Measurements from ENCODE around the gene LIF.
"Not testable (repeated sequence)": the region's sequence is repeated elsewhere in the genome, so short reads cannot be mapped to it uniquely, and the experiment has no call there.

LIF gene

DNA sequence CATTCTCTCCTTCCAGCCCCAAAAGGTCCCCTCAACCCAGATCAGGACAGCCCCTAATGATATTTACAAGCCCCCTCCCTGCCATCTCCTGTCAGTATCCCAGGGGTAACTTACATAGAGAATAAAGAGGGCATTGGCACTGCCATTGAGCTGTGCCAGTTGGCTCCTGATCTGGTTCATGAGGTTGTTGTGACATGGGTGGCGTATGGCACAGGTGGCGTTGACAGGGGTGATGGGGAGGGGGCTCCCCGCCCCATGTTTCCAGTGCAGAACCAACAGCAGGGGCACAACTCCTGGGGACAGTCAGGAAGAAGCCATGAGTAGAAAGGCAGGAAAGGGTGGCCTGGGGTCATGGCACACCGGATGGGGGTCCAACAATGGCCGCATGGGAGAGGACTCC is 1.9 kb downstream of the LIF start:
- DNase-seq (ENCODE audit: extremely low read depth in 1 of 2, low read depth in 1 of 2), result no peak

DNA sequence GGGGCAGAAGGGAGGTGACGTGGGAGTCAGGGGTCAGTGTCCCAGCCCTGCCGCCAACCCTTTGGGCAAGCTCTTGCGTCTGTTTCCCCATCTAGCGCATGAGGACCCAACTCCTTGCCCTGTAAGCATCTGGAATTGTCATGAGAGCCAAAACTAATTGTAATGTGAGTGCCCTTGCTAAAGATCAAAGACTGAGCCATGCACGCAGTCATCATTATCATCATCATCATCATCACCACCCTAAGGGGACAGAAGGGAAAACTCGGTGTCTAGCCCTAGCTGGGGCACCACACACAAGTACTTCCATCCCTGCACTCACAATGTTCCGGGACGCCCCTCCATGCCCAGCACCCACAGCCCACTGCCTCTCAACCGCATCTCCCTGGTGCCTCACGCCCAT is 2.5 kb downstream of the LIF start:
- no peak for DNase-seq (ENCODE audit: extremely low read depth in 1 of 2, low read depth in 1 of 2)

DNA sequence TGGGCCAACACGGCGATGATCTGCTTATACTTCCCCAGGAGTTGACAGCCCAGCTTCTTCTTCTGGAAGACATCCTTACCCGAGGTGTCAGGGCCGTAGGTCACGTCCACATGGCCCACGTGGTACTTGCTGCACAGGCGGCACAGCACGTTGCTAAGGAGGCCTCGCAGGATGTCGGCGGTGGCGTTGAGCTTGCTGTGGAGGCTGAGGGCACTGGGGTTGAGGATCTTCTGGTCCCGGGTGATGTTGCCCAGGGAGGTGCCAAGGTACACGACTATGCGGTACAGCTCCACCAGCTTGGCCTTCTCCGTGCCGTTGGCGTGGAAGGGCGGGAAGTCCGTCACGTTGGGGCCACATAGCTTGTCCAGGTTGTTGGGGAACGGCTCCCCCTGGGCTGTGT is 2.9 kb downstream of the LIF start:
- no peak for DNase-seq (ENCODE audit: extremely low read depth in 1 of 2, low read depth in 1 of 2)

DNA sequence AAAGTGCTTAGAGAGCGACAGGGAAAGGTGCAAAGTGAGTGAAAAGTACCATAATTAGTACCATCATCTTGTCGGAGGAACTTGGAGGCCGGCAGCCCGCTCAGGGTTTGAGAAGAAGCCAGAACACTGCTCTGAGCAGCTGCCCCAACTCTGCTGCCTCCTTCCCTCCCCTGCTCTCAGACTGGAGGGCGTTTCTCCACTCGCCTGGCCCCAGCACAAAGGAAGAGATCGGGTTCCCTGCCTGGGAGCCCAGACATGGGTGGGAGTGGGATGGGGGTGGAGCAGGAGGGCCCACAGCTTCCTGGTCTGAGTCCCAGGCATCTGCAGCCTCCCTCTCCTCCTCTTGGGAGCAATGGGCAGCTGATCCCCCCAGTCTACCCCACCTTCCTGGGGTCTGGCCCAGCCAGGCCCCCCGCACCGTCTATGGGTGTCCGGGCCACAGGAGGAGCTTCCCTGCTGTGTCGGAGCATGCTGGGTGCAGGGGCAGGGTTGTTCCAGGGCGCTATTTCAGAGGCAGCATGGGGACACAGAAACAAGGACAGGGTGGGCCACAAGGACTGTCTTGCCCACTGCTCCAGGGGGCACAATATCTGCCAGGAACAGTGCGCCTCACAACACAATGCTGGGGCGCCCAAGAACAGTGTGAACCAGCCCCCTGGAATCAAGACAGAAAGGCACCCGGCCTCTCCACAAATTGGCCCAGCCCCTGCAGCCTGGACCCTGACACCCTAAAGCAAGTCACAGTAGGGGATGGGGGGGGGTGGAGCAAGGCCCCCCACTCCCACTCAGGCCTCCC is 4.8 kb downstream of the LIF start:
- no peak for DNase-seq (ENCODE audit: extremely low read depth in 1 of 2, low read depth in 1 of 2)

DNA sequence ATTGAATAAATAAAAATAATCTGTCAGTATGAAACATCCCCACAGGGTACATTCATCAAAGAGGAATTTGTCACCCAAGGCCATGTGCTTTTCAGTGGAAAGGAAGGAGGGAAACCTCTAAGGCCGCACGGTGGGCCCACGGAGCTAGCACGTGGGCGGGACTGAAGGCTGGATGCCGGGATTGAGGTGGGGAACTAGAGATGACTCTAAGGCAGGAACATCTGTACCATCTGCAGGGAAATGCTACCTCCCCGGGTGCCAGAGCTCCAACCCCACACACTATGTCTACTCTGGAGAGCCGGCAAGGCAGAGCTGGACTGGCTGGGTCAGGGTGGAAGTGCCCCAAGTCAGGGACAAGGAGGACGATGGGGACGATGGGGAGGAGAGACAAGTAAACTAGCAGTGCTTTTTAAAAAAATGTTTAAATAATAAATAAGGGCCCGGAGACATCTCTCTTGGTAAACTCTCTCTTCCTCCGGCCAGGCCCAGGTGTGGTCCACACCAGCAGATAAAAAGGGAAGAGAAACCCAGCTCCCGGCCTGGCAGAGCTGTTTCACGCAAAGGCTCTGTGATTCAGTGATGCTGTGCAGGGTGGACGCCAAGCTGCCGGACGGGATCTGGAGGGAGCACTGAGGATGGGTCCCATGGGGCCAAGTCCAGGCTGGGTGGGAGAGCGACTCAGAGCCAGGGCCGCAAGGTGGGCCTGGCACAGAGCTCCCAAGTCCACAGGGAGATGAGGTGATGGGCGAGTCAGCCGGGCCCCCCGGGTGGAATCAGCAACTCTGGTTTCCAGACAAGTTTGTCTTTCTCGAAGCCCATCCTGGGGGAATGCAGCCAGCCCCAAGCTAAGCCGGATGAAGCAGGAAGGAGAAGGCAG is 5.8 kb downstream of the LIF start:
- no peak for DNase-seq (ENCODE audit: extremely low read depth in 1 of 2, low read depth in 1 of 2)

DNA sequence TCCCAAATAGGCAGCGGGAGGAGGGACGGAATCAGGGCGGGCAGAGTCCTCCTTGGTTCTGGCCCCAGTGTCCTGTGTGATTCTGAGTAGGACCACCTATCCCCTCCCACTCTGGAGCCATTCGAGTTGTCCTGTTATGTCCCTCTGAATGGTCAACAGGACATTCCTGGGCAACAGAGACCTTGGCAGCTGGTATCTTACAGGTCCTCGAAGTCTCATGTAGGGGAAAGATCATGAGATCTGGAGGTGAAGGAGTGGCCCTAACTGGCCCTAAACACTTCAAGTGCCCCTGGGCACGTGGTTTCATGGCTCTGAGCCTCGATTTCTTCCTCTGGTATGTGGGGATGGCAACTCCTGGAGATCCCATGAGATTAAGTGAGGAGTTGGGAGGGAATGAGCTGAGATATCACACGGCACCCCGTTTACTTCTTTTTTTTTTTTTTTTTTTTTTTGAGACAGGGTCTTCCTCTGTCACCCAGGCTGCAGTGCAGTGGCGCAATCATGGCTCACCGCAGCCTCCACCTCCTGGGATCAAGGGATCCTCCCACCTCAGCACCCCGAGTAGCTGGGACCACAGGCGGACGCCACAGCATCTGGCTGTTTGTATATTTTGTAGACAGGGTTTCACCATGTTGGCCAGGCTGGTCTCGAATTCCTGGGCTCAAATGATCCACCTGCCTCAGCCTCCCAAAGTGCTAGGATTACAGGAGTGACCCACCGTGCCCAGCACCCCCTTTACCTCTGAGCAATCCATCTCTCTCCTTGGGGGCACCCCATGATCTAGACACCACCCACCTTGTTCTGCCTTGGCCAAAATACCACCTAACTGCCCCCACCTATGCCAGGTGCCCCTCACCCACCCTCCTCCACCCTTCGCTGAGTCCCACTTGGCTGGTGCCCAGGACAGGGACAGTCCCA is 6.8 kb downstream of the LIF start:
- no peak for DNase-seq (ENCODE audit: extremely low read depth in 1 of 2, low read depth in 1 of 2)

DNA sequence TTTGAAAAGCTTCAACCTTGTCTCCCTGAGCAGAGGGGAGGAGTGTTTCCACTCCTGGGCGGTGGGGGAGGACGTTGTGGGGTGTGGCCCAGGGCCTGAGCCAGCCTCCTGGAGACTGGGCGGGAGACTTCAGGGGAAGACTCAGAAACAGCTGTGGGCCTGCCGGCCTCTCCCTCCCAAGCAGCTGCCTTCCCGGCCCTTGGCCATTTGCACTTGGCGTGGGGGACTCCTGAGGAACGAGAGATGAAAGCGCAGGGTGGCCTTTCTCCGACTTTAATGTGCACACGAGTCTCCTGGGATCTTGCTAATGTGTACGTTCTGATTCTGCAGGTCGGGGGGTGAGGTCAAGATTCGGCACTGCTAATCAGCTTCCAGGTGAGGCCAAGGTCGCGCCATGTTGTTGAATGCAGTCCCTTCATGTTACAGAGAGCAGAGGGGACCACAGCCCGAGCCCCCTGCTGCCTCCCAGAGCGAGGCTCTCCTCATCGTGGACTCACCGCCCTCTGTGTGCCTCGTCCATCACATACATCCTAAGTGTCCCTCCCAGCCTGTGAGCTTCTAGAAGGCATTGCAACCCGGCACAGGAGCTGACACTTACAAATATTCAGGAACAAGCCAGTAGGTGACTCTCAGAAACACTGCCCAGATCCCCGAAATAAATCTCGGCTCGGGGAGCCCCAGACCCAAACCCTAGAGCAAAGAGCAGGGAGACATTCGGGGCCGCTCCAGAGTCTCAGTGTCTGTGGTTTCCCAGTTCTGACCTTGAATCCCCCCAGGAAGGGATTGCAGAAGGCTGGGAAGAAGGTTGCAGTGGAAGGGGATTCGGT is 7.7 kb downstream of the LIF start:
- no peak for DNase-seq (ENCODE audit: extremely low read depth in 1 of 2, low read depth in 1 of 2)

DNA sequence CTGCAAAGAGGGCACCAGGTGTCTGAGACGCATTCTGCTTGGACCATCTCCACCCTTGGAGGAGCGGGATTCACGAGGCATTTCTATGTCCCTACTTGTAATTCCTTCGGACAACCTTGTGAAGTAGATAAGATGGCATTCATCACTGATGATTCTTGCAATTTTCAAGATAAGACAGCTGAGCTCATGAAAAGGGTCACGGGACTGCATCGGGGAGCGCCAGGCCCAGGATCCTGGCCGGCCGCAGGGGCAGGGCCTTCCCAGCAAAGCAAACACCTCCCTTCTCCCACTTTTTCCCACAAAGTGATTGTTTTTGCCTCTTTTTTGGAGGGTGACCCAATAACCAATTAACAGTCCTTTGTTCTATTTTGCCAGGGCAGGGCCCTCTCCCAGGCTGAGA is 8.4 kb downstream of the LIF start:
- no peak for DNase-seq (ENCODE audit: extremely low read depth in 1 of 2, low read depth in 1 of 2)

DNA sequence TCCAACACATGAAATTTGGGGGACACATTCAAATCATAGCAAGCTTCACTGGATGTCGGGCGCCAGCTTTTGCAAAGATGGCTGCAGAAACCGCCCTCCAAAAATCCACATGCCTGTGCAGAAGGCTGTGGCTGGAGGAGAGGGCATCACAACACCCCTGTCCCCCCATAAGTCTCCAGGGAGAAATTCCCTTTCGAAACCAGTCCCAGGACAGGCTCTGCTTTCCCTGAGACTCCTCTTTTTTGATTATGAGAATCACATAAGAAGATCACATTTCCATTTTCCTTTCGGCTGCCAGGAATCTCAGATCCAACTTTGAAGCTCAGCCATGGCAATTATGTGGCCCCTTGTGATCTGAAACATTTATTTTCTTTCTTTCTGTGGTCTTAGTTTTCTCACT is 9.7 kb downstream of the LIF start:
- DNase-seq (ENCODE audit: extremely low read depth in 1 of 2, low read depth in 1 of 2), result no peak

DNA sequence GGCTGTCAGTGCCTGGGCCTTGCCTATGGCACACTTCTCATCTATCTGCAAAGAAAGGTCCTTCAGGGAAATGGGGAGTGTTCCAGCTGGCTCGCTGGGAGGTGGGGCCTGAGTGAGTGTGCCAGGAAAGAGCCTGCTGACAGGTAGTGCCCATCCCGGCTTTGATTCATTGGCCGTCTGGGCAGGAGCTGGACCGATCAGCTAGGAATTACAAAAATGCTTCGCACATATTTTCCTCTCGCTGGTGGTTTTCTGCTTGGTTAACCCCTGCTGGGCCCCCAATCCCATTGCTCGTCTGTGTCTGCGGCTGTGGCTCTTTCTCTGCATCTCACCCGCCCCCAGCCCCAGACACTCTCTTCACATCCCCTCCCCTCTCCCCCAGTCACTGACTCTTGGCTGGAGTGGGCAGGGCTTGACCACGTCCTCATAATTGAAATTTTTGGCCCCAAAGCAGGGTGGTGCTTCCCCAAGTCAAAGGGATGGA is 10.8 kb downstream of the LIF start:
- no peak for DNase-seq (ENCODE audit: extremely low read depth in 1 of 2, low read depth in 1 of 2)

DNA sequence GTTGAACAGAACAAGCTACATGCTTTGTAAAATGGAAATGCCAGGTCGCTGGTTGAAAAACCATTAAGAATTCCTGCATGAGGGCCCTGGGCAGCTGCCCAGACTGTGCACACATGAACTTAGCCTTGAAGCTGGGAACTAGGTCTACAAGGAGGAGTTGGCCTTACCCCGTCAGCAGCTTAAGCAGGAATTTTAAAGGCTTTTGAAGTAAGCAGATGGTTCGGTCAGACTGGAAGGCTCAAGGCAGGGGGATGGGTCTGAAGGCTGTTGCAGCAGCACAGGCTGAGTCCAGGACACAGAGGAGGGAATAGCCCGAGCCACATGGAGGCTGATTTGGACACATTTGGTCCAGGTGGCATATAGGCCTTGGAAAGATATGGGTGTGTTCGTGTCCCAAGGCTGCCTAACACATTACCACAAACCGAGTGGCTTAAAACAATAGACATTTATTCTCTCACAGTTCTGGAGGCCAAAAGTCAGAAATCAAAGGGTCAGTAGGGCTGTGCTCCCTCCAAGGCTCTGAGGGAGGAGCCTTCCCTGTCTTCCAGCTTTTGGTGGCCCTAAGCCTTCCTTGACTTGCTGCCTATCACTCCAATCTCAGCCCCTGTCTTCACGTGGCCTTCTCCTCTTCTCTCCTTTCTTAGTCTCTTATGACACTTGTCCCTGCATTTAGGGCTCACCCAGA is 11.6 kb downstream of the LIF start:
- no peak for DNase-seq (ENCODE audit: extremely low read depth in 1 of 2, low read depth in 1 of 2)

DNA sequence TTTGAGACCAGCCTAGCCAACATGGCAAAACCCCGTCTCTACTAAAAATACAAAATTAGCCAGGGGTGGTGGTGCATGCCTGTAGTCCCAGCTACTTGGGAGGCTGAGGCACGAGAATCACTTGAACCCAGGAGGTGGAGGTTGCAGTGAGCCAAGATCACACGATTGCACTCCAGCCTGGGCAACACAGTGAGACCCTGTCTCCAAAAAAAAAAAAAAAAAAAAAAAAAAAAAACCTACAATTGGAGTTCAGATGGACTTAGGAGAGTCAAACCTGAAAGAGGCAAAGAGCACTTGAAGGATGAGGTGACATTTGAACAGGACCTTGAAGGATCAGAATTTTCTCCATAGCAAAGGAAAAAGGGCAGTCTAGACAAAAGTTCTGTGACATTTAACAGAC is 12.2 kb downstream of the LIF start:
- not testable (repeated sequence) for DNase-seq (ENCODE audit: extremely low read depth in 1 of 2, low read depth in 1 of 2)

DNA sequence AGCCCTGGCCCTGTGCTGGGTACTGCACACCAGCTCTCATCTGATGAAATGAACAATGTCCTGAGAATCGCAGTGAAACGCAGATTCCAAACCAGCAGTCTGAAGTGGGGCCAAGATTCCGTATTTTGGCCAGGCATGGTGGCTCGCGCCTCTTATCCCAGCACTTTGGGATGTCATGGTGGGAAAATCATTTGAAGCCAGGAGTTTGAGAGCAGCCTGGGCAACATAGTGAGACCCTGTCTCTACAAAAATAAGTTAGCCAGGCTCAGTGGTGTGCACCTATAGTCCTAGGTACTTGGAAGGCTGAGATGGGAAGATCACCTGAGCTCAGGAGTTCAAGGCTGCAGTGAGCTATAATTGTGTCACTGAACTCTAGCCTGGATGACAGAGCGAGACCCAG is 13.0 kb downstream of the LIF start:
- DNase-seq (ENCODE audit: extremely low read depth in 1 of 2, low read depth in 1 of 2), result no peak

DNA sequence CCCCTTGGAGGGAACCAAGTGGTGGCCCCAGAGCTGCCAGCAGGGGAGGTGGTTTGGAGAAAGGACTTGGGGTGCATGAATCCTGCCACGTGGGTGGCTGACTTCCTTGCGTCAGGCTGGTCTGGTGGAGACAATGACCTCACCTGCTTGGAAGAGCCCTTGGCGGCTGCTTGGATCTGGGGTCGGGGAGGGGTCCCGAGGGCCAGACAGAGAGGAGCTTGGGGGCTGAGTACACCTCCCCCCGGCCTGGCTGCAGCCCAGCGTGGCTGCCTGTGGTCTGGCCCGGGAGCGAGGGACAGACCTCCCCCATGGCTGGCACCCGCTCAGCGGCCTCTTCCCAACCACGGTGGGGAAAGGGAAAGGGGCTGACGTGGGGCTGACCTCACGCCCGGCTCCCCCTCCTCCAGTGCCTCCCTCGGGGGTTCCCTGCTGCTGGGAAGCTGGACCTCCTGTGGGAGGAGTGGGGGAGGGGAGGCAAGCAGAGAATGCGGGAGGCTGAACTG is 13.8 kb downstream of the LIF start:
- DNase-seq (ENCODE audit: extremely low read depth in 1 of 2, low read depth in 1 of 2), result no peak

DNA sequence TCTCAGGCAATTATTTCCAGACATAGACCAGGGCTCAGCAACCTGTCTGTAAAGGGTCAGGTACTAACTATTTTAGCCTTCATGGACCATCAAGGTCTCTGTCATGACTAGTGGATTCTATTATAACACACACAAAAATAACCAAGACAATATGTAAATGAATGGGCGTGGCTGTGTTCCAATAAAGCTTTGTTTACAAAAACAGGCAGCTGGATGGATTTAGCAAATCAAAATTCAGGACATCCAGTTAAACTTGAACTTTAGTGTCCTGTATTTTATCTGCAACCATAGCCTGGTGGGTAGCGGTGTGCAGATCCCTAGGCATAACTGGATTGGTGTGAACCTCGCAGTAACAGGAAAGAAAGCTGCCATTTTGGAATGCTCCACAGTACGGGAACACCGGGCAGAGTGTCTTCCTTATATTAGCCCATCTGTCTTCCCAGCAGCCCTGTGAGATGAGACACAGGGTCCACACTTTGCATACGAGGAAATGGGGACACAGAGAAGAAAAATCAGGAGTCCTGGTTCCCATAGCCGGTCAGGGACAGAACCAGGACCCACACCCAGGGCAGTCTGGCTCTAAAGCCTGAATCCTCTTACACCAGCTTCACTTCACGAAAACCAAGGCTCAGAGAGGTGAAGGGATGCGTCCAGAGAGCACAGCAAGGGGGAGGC is 15.6 kb downstream of the LIF start:
- no peak for DNase-seq (ENCODE audit: extremely low read depth in 1 of 2, low read depth in 1 of 2)

DNA sequence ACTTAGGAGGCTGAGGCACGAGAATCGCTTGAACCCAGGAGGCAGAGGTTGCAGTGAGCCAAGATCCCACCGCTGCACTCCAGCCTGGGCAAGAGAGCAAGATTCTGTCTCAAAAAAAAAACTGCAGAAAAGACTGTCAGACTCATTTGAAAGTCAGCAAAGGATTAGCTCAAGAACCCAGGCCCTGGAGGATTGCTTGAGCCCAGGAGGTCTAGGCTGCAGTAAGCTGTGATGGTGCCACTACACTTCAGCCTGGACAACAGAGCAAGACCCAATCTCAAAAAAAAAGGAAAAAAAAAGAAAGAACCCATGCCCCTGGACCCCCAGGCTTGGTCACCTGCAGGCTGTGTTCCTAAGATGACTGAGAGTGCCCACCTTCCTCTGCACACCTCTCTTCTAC is 16.2 kb downstream of the LIF start:
- no peak for DNase-seq (ENCODE audit: extremely low read depth in 1 of 2, low read depth in 1 of 2)

DNA sequence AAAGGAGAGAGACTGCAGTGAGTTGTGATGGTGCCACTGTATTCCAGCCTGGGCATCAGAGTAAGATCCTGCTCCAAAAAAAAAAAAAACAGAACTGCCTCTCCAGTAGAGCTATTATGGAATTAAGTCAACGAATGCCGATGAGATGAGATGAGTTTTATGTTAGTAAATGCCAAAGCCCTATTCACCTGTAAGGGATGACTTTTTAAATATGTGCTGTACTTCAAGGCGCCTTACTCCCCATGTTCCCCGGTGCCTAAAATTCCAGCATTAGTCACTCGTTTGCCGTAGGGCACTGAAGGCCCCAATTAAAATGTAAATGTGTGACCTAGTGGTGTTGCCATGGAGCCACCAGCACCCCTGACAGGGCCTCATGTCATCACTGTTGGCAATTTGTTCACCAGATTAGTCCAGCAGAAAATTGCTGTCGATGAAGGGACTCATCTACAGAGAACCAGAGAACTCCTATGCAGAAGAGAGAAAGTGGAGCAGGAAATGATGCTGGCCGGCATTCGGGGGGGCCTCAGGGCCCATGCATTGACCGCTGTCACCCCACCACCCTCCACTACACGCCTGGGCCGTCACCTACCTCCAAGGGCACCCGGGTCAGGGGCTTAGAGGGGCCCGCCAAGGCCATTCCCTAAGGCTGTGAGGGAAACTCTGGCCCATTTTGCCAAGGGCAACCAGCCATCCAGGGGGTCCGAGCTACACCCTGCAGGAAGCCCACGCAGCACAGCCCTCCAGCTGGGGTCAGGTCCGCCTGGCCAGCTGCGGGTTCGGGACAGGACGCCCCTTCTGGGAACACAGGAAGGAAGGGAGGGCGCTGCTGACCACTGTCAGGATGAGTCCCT is 17.8 kb downstream of the LIF start:
- no peak for DNase-seq (ENCODE audit: extremely low read depth in 1 of 2, low read depth in 1 of 2)
